GM18507 (cell line): ENCODE measurements around the gene KLF2.
A peak's percentile ranks its signal among the peaks of the same experiment; 100 is the strongest.
"Not testable (repeated sequence)": the region's sequence is repeated elsewhere in the genome, so short reads cannot be mapped to it uniquely, and the experiment has no call there.

Source experiments
- DNase-seq: peaks from one replicate; pipeline ENCODE4 v3.0.0; 2011; ENCODE audit warnings: low read depth; ENCODE audit not compliant: insufficient read length; ENCODE audit errors: extremely low spot score
- FAIRE-seq: peaks from 2 replicates; lab custom pipeline; 2011; peaks lifted over from hg19 to GRCh38; lab: Jason Lieb, UNC

KLF2 gene

DNA sequence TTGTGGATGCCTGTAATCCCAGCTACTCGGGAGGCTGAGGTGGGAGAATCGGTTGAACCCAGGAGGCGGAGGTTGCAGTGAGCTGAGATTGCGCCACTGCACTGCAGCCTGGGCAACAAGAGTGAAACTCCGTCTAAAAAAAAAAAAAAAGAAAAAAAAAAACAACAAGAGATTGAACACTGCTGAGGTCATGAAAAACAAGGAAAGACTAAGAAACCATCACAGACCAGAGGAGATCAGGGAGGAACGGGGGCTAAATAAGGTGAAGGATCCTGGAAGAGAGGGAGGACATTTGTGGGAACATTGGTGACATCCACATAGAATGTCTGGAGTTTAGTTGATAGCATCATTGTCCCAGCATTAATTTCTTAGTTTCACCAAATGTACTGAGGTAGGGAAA, 19.6 kb upstream of the KLF2 start:
- DNase-seq, result not testable (repeated sequence)

DNA sequence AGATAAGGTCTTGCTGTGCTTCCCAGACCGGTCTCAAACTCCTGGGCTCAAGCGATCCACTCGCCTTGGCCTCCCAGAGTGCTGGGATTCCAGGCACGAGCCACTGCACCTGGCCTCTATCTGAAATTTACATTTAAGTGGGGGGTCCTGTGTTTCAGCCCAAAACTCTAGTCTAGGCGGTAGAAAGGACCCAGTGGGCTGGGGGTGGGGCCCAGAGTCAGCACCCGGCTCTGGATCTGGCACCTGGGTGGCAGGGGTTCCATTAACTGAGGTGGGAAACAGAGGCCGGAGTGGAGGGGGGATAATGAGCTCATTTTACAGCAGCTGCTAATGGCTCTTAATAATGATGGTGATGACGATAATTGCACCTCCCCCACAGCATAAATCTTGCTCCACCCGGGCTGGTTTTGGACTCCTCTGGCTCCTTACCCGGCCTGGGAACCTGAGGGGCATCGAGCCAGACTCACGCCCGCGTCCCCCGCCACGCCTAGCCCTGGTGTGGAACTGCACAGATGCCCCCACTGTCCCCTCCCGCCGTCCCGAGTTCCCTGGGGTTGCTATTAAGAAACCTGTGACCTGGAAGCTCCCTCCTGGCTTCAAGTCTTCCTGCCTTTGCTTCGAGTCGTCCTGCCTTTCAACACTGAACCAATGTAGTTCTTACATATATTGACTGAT, 17.8 kb upstream of the KLF2 start:
- DNase-seq (no peak), FAIRE-seq (no peak)

More for the DNA sequence above, 19.6 kb upstream of the KLF2 start:
- not testable (repeated sequence) for FAIRE-seq

DNA sequence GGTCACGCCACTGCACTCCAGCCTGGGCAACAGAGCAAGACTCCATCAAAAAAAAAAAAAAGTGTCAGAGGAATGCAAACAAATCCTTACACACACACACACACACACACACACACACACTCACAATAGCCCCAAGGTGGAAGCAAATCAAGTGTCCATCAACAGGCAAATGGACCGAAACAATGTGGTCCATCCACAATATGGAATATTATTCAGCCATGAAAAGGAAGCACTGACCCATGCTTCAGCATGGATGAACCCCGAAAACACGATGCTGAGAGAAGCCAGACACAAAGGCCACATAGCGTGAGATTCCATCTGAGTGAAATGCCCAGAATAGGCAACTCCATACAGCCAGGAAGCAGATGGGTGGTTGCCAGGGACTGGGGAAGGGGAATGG, 16.5 kb upstream of the KLF2 start:
- DNase-seq (no peak), FAIRE-seq (no peak)

DNA sequence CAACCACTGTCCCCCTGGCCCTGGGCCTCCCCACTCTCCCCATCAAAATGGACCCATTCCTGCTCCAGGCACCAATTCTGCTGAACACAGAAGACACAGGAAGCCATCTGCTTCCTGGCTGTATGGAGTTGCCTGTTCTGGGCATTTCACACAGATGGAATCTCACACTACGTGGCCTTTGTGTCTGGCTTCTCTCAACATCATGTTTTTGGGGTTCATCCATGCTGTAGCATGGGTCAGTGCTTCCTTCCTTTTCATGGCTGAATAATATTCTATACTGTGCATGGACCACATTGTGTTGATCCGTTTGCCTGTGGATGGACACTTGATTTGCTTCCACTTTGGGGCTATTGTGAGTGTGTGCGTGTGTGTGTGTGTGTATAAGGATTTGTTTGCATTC, 15.0 kb upstream of the KLF2 start:
- FAIRE-seq (no peak), DNase-seq (no peak)

DNA sequence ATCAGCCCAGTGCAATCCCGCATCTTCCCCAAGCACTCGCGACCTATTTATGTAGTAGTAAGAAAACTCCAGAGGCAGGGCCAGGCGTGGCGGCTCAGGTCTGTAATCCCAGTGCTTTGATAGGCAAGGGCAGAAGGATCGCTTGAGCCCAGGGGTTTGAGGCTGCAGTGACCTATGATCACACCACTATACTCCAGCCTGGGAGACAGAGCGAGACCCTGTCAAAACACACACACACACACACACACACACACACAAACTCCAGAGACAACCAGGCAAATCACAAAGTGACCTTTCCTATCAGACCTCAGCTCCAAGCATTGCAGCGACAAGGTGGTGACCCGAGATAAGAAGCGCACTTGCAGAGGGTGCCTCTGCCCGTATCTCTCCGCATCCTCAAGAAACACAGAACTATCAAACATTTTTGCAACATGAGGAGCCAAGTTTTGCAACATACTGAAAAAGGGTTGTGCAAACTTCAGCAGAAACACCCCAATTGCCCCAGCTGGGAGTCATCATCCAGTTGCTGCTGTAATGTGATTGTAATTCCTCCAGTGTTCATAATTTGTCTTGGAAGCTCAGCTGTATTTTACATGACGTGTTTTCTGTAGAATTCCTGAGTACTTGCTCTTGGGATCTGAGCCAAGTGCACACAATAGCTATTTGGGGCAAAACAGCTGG, 8.7 kb upstream of the KLF2 start:
- FAIRE-seq, result no peak
- no peak for DNase-seq

DNA sequence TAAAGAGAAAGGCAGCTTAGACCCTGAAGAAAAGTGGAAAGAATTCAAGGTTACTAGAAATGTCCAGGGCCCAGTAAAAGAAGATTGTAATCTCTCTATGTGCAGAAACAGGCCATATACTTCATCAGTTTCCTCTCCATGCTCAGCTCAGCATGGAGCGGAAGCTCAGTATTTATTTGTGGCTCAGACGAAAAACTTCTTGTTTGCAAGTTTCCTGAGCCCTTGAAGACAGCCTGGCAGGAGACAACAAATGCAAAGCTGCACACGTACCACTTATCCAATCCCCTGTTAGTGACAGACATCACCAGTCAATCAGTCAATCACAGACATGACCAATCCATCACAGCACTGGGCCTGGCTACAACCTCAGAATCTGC, 8.1 kb upstream of the KLF2 start:
- DNase-seq (no peak), FAIRE-seq (no peak)

DNA sequence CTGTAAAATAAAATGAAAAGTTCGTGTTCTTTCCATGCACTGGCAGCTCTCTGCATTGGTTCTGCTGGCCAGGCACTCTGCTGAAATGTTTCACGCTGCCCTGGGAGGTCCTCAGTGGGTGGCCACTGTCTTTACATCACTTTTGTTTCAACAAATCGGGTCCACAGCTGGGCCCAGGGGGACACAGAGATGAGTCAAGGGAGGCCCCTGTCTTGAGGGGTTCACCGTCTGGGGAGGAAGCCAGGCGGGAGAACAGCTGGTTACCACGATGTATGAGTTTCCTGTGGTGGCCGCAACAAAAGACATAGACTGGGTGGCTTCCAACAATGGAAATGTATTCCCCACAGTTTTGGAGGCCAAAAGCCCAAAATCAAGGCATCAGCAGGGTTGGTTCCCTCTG, 5.1 kb upstream of the KLF2 start:
- DNase-seq, result no peak
- no peak for FAIRE-seq

DNA sequence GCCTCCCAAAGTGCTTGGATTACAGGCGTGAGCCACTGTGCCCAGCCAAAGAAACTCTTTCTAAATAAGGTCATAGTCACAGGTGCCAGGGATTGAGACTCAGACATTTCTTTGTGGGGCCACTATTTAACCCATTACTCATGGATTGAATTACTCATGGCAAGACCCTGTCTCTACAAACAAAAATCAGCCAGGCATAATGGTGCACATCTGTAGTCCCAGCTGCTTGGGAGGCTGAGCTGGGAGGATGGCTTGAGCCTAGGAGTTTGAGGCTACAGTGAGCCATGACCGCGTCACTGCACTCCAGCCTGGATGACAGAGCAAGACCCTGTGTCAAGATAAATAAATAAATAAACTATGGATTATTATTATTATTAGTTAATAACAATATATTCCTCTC, 3.6 kb upstream of the KLF2 start:
- FAIRE-seq (no peak), DNase-seq (no peak)

DNA sequence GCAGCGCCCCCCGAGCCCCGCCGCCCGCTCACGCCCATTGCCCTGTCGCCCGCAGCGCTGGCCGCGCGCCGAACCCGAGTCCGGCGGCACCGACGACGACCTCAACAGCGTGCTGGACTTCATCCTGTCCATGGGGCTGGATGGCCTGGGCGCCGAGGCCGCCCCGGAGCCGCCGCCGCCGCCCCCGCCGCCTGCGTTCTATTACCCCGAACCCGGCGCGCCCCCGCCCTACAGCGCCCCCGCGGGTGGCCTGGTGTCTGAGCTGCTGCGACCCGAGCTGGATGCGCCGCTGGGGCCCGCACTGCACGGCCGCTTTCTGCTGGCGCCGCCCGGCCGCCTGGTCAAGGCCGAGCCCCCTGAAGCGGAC, 518 bp downstream of the KLF2 start:
- DNase-seq (no peak), FAIRE-seq (no peak)

DNA sequence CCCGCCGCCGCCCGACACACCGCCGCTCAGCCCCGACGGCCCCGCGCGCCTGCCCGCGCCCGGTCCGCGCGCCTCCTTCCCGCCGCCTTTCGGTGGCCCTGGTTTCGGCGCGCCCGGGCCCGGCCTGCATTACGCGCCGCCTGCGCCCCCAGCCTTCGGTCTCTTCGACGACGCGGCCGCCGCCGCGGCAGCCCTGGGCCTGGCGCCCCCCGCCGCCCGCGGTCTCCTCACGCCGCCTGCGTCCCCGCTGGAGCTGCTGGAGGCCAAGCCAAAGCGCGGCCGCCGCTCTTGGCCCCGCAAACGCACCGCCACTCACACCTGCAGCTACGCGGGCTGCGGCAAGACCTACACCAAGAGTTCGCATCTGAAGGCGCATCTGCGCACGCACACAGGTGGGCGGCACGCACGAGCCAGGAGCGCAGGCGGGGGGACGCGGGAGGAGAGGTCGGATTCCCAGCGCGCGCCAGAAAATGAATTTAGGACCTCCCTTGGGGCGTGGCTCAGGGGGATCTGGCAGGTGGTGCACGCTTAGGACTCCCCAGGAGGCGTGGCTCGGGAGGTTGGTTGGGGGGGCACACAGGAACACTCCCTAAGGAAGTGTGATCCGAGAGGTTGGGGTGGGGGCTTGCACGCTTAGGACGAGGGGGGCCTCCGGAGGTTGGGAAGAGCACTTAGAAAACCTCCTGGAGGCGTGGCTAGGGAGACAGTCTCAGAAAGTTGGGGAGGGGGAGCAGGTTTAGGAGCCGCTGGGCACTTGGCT, 1.2 kb downstream of the KLF2 start:
- no peak for FAIRE-seq
- DNase-seq, result no peak

DNA sequence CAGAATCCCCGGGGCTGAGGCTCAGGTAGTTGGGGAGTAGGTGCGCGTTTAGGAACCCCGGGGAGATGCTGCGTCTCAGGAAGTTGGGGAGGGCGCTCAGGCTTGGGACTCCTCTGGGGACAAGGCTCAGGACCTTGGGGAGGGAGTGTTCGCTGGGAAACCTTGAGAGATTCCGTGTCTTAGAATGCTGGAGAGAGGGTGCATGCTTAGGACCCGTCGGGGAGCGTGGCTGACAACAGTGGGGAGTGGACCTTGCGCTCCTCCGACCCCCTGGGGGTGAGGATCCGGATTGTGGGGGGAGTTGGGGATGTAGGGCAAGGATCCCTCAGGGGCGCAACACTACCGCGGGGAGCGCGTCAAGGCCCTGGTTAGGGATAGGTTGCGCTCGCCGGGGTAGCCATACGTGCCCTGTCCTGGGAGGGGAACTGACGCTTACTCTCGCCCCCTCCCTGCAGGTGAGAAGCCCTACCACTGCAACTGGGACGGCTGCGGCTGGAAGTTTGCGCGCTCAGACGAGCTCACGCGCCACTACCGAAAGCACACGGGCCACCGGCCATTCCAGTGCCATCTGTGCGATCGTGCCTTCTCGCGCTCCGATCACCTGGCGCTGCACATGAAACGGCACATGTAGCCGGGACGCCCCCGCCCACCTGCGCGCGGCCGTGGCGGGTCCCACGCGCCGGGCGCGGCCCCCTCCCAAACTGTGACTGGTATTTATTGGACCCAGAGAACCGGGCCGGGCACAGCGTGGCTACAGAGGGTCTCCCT, 2.0 kb downstream of the KLF2 start:
- peak; percentile 50 for FAIRE-seq
- no peak for DNase-seq

DNA sequence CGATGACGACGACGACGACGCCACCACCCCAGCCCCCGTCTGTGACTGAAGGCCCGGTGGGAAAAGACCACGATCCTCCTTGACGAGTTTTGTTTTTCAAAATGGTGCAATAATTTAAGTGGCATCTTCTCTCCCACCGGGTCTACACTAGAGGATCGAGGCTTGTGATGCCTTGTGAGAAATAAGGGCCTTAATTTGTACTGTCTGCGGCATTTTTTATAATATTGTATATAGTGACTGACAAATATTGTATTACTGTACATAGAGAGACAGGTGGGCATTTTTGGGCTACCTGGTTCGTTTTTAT, 2.5 kb downstream of the KLF2 start:
- no peak for DNase-seq
- no peak for FAIRE-seq

DNA sequence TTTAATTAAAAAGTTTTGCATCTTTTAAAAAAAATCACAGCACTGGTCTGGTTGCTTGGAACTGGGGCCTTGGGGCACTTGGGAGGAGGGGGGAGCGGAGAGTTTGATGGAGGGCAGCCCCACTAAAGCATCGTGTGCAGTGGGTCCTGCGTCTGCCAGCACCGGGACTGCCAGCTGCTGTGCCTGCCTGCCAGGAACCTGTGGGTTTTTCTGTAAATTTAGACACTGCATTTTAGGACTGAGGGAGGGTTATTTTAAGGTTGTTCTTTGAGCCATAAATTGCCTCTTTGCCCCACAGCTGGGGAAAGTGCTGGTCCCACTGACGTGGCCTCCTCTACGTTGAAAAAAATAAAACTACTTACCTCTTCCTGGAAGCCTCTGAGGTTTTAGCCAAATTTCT, 2.9 kb downstream of the KLF2 start:
- no peak for DNase-seq
- no peak for FAIRE-seq

DNA sequence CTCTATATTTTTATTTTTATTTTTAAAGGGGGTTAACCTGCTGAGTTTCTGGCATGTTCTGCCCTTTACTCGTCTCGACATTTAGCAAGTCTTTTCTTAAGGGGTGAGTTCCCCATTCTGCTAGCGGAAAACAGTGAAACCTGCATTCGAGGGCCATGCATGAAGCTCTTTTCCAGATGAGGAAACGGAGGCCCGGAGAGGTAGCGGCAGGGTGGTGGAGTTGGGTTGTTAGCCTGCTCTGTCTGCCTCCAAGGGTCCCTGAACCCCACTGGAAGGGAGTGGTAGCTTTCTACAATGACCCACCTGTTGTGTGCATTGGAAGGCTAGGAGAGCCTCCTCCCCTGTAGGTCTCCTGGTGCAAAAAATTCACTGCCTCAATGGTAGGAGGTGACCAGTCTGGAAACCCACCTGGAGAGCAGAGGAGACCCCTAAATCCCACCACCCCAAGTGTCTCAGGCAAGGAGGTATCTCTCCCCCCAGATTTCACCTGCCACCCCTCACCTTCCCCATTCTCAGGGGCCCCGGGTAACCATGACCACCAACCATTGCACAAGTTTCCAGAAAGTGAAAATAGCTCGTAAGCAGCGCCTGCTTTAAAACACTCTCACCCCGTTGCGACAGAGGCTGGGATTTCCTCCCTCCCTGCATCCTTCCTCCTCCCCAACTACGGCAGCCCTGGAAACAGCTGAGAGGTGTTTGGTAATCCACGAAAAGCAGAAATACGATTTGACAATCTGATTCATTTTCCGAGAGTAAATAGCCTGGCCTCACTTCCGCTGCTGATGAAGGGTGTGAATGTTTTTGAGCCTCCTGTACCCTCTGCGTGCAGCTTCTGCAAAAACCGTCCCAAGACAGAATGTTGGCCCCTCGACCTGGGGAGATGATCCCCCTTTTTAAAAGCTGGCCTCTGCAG, 3.5 kb downstream of the KLF2 start:
- FAIRE-seq (peak; percentile 88), DNase-seq (no peak)

DNA sequence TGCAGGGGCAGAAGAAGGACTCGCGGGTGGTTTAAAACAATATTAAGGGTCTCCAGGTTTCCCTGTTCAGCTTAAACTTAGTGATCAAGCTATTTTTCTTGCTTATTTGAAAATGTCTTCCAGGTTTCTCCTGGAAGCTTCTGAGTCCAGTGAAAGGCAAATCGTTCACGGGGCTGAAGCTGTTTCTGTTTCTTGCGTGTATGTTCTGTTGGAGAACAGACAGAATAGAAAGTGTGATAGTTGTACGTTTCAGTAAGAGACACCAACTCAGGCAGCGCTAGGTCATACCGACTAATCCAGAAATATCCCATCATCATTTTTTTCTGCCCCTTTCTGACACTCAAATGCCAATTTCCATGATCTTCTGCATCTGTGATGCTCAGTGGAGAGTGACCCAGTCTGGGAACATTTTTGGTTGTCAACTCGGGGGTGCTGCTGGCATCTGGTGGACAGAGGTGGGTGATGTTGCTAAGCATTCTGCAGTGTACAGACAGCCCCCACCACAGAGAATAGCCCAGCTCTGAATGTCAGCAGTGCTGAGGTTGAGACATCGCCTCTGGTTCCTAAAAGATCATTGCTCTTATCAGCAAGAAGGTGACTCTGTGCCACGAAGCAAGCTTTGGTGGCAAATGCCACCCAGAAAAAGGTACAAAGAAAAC, 4.3 kb downstream of the KLF2 start:
- DNase-seq (no peak), FAIRE-seq (no peak)

DNA sequence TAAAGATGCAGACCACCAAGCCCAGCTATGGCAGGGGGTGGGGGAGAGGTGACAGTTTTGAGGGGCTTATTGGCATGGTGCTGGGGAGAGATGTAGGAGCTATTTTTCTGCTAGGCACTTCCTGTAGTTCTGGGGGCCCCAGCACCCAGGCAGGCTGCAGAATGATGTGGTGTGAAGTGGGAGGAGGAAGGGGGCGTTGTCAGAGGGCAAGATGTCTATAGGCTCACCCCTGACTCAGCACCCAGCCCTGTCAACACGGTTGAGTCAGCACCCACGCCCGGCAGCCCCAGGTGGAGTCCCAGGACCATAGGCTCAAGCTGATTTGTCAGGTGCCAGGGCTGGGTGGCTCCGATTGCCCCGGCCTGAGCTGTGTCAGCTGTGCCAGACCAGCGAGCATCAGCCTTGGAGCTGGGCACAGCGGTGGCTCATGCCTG, 5.8 kb downstream of the KLF2 start:
- peak; percentile 86 for FAIRE-seq
- DNase-seq, result no peak

DNA sequence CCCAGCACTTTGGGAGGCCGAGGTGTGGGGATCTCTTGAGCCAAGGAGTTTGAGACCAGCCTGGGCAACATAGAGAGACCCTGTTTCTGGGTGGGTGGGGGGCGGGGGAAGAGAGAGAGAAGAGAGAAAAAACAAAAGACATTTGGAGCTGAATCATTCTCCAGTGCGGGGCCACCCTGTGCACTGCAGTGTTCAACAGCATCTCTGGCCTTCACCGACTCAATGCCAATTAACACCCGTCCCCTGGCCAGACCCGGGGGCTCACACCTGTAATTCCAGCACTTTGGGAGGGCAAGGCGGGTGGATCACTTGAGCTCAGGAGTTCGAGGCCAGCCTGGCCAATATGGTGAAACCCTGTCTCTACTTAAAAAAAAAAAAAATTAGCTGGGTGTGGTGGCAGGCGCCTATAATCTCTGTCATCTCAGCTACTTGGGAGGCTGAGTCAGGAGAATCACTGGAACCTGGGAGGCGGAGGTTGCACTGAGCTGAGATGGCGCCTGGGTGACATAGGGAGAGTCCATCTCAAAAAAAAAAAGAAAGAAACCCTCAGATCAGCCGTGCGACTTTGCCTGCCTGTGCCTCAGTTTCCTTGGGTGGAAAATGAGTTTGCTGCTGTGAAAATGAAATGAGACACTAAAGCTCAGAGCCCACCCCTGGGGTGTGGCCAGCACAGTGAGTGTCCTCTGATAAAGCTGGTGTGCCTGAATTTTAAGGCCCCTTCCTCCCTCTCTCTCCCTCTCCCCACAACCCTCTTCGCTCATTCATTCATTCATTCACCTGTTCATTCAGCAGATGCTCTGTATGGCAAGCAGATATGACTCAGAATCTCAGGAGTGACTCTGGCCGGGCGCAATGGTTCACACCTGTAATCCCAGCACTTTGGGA, 6.4 kb downstream of the KLF2 start:
- FAIRE-seq (no peak), DNase-seq (no peak)

DNA sequence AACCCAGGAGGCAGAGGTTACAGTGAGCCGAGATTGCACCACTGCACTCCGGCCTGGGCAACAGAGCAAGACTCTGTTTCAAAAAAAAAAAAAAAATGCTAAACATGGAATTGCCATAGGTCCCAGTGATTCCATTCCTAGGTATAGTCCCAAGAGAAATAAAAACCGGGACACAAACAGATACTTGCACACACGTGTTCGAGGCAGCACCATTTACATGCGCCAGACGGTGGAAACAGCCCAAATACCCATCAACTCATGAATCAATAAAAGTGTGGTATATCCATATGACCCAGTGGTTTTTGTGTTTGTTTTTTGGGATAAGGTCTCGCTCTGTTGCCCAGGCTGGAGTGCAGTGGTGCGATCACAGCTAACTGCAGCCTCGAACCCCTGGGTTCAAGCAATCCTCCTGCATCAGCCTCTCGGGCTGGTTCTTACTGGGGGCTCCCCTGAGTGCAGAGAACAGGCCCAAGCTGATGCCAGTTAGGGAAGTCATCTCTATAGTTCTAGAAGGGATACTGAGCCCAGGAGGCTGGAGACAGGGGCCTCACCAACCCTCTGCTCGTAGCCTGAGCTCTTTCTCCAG, 8.5 kb downstream of the KLF2 start:
- DNase-seq (no peak), FAIRE-seq (no peak)
